Cardiac fibroblast (primary cell): Measurements from ENCODE around the gene TAGLN3.

ENCODE experiments used
- DNase-seq, 2 donors: peaks; one replicate each; pipeline versions ENCODE4 v3.0.0 to v3.0.0-alpha.2; 2010; ENCODE audit warnings: low read depth in 2 of 2
- H3K4me3 ChIP-seq, 2 donors: replicated peaks in 1 of 2; 1 replicate in 1 of 2; 2 replicates in 1 of 2; pipeline ENCODE4 v1.5.1; 2011; ENCODE audit warnings: low read depth in 2 of 2, low read length in 2 of 2, mild to moderate bottlenecking in 2 of 2, moderate library complexity in 1 of 2
- TF ChIP-seq, protein P1 (sequence below): IDR thresholded peaks from one replicate; pipeline ENCODE4 v1.5.1; 2011; ENCODE audit warnings: low read depth, mild to moderate bottlenecking, low read length, inconsistent platforms

Gene TAGLN3

GRCh38 chr3:112041321-112041720 is 42.6 kb downstream of the TAGLN3 start:
- no peak for DNase-seq
- TF ChIP-seq, protein P1, sequence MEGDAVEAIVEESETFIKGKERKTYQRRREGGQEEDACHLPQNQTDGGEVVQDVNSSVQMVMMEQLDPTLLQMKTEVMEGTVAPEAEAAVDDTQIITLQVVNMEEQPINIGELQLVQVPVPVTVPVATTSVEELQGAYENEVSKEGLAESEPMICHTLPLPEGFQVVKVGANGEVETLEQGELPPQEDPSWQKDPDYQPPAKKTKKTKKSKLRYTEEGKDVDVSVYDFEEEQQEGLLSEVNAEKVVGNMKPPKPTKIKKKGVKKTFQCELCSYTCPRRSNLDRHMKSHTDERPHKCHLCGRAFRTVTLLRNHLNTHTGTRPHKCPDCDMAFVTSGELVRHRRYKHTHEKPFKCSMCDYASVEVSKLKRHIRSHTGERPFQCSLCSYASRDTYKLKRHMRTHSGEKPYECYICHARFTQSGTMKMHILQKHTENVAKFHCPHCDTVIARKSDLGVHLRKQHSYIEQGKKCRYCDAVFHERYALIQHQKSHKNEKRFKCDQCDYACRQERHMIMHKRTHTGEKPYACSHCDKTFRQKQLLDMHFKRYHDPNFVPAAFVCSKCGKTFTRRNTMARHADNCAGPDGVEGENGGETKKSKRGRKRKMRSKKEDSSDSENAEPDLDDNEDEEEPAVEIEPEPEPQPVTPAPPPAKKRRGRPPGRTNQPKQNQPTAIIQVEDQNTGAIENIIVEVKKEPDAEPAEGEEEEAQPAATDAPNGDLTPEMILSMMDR: no peak
- H3K4me3 ChIP-seq: no peak overlapping the region

DNA sequence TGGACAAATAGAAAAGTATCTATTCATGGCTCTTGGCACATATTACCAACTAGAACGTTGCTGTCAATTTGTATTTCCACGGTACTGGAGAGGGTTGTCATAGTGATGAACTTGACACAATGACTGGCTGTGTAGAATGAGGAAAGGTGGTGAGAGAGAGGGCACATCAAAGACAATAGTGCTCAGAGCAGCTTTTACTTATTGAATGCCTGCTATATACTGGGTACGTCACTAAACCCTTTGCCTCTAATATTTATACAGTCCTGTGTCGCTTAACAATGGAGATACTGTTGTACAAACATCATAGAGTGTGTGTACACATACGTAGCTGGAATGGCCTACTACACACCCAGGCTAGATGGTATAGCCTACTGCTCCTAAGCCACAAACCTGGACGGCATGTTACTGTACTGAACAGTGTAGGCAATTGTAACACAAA is 44.1 kb downstream of the TAGLN3 start:
- DNase-seq: no peak
- TF ChIP-seq, protein P1: no peak
- H3K4me3 ChIP-seq: no peak overlapping the region

DNA sequence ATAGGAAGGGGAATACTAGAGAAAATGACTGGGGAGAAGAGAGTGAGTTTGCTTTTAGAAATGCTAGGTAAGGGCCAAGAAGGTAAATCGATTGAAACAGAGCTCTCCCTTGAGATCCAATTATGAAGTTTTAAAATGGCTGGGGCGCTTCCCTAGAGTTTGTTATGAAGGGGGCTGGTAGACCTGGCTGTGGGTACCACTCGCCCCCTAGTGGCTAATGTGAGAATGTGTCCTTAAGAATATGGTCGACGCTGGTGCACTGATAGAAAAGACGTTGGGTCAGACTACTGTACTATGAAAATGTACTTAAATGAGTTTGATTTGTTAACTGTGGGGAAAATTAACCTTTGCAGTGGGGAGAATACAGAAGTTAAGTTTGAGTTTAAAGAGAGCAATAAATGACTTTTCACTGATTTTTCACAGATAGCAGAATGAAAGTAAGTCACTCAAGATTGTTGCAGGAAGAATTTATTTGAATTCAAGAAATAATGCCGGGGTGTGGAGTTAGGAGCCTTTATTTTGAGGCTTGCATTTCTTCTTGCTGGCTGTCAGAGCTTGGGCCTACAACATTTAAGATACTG is 45.0 kb downstream of the TAGLN3 start:
- peak; percentile 85 for DNase-seq
- TF ChIP-seq, protein P1: peak; percentile 87
- no peak overlapping the region for H3K4me3 ChIP-seq

DNA sequence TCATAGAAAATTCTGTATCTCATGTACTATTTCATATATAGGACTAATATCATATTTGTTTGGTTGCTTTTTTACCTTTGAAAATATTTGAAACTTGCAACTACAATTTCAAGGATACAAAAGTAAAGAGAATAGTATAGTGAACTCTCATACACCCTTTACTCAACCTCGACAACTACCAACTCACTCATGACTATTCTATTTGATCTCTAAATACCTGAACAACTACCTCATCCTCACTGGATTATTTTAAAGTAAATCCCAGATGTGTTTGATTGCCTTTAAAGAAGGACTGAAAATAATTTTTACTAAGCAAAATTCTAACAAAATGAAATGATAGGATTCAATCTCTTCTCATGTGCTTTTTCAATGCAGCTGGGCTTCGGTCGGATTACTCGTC is 47.9 kb downstream of the TAGLN3 start:
- H3K4me3 ChIP-seq: no peak overlapping the region
- peak in 1 of 2 donors; percentile 19 for DNase-seq
- TF ChIP-seq, protein P1: no peak

DNA sequence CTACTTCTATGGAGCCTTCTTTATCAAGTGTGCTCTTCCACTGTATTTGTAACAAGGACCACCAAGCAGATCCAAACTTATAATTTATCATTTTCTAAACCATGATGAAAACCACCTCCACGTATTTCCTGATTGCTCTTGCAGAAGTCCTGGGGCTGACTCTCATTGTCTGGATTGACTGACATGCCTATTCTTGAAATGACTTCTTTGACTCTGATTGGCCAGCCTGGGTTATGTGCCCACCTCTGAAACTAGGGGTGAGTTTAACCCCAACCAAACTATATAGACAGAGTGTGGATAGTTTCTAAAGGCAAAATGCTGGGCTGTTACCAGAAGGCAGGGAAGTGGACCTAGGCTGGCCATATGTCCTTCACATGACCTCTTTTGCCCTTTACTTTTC is 48.5 kb downstream of the TAGLN3 start:
- DNase-seq: no peak
- H3K4me3 ChIP-seq: no peak overlapping the region
- TF ChIP-seq, protein P1: no peak

DNA sequence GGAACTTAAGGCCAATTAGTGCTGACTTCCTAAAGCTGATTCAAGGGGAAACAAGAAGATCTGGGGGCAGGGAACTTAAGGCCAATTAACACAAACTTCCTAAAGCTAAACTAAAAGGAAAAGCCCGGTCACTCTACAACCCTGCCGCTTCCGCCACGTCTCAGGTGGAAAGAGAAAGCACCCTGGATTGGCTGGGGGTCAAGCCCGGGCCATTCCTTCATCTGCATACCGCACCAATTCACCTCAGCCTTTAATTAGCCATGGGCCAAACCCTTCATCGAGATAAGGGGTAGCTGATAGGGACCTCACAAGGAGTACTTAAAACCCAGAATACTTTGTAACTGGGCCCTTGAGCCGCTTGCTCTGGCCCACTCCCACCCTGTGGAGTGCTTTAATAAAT is 50.2 kb downstream of the TAGLN3 start:
- TF ChIP-seq, protein P1: no peak
- no peak overlapping the region for H3K4me3 ChIP-seq
- DNase-seq: no peak

DNA sequence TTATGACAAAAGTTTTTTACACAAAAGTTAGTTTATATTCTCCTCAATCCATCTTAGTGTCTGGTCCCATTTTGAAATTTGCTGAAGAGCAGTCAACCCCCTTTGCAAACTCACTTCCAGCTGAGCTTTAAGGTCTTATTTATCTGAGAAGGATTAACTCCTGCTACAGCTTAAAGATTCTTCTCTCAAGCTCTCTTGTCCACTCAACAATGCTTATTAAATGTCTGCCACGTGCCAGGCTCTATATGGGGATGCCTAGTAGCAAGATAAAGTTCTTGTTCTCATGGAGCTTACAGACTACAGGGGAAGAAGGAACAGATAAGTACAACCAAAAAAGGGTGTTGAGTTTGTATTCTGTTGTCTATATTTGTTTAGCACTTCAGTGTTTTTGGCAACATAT is 54.5 kb downstream of the TAGLN3 start:
- TF ChIP-seq, protein P1: no peak
- no peak overlapping the region for H3K4me3 ChIP-seq
- no peak for DNase-seq
